Measurements from ENCODE around the gene OGN.
"Not testable (repeated sequence)": the region's sequence is repeated elsewhere in the genome, so short reads cannot be mapped to it uniquely, and the experiment has no call there.

OGN gene

GRCh38 chr9:92425474-92425873 lies 21.1 kb upstream of the OGN start:
- TF ChIP-seq CTCF (IDR thresholded peaks at IDR 0.05; ENCODE audit: control insufficient read depth, insufficient read depth, low read depth, low read length, missing control alignments): no peak
- no peak overlapping the region for H3K4me3 ChIP-seq (ENCODE audit: control insufficient read depth, low read depth, low read length)
- DNase-seq (ENCODE audit: low read depth): peak; percentile 32

GRCh38 chr9:92424340-92424739 lies 20.0 kb upstream of the OGN start, which contains the start of gene OMD:
Gene OMD (minus strand): TSS chr9:92424471. CDS start chr9:92417558, 6,913 bp downstream.
- no peak for TF ChIP-seq CTCF (IDR thresholded peaks at IDR 0.05; ENCODE audit: control insufficient read depth, insufficient read depth, low read depth, low read length, missing control alignments)
- peak; percentile 55 for DNase-seq (ENCODE audit: low read depth)

GRCh38 chr9:92423612-92424011 lies 19.2 kb upstream of the OGN start:
- DNase-seq (ENCODE audit: low read depth): no peak
- no peak for TF ChIP-seq CTCF (IDR thresholded peaks at IDR 0.05; ENCODE audit: control insufficient read depth, insufficient read depth, low read depth, low read length, missing control alignments)
- H3K4me3 ChIP-seq (ENCODE audit: control insufficient read depth, low read depth, low read length): no peak overlapping the region

More at GRCh38 chr9:92424340-92424739, 20.0 kb upstream of the OGN start, which contains the start of gene OMD:
- no peak within 1 kb of the TSS for H3K4me3 ChIP-seq (ENCODE audit: control insufficient read depth, low read depth, low read length)

GRCh38 chr9:92422611-92423338 lies 18.4 kb upstream of the OGN start:
- no peak for TF ChIP-seq CTCF (IDR thresholded peaks at IDR 0.05; ENCODE audit: control insufficient read depth, insufficient read depth, low read depth, low read length, missing control alignments)
- H3K4me3 ChIP-seq (ENCODE audit: control insufficient read depth, low read depth, low read length): no peak overlapping the region
- DNase-seq (ENCODE audit: low read depth): no peak

GRCh38 chr9:92414566-92414965 lies 10.2 kb upstream of the OGN start:
- H3K4me3 ChIP-seq (ENCODE audit: control insufficient read depth, low read depth, low read length): no peak overlapping the region
- no peak for DNase-seq (ENCODE audit: low read depth)
- TF ChIP-seq CTCF (IDR thresholded peaks at IDR 0.05; ENCODE audit: control insufficient read depth, insufficient read depth, low read depth, low read length, missing control alignments): no peak

GRCh38 chr9:92411157-92411556 lies 6.8 kb upstream of the OGN start:
- H3K4me3 ChIP-seq (ENCODE audit: control insufficient read depth, low read depth, low read length); DNase-seq (ENCODE audit: low read depth): not testable (repeated sequence)

GRCh38 chr9:92408747-92409478 lies 4.5 kb upstream of the OGN start:
- no peak for DNase-seq (ENCODE audit: low read depth)
- no peak for TF ChIP-seq CTCF (IDR thresholded peaks at IDR 0.05; ENCODE audit: control insufficient read depth, insufficient read depth, low read depth, low read length, missing control alignments)
- H3K4me3 ChIP-seq (ENCODE audit: control insufficient read depth, low read depth, low read length): no peak overlapping the region
